ENCODE measurements around the gene GRHL1.
"Not testable (repeated sequence)": the region's sequence is repeated elsewhere in the genome, so short reads cannot be mapped to it uniquely, and the experiment has no call there.

GRHL1 gene

GRCh38 chr2:10014418-10015190, 63.1 kb downstream of the GRHL1 start:
- Mint-ChIP-seq H3K27ac (no peak overlapping the region), H3K4me3 (no peak overlapping the region), H3K36me3 (no peaks in the 10 kb centered on the region), H3K4me1 (no peaks in the 10 kb centered on the region), H3K9me3 (no peaks in the 10 kb centered on the region)
- DNase-seq (ENCODE audit: low spot score in 2 of 2) (no peak), ATAC-seq (no peak)

- H3K36me3 Mint-ChIP-seq; H3K4me1 Mint-ChIP-seq; ATAC-seq; H3K4me3 Mint-ChIP-seq; DNase-seq (ENCODE audit: low spot score in 2 of 2); H3K9me3 Mint-ChIP-seq; H3K27ac Mint-ChIP-seq: not testable (repeated sequence)
These were observed 64.0 kb downstream of the GRHL1 start for GRCh38 chr2:10015376-10015989.

GRCh38 chr2:10016001-10016801, 64.7 kb downstream of the GRHL1 start:
- ATAC-seq (peak; percentile 8), DNase-seq (ENCODE audit: low spot score in 2 of 2) (no peak)
- Mint-ChIP-seq H3K36me3 (no peaks in the 10 kb centered on the region), H3K4me1 (no peaks in the 10 kb centered on the region), H3K27ac (no peak overlapping the region), H3K4me3 (no peak overlapping the region), H3K9me3 (no peaks in the 10 kb centered on the region)

DNA sequence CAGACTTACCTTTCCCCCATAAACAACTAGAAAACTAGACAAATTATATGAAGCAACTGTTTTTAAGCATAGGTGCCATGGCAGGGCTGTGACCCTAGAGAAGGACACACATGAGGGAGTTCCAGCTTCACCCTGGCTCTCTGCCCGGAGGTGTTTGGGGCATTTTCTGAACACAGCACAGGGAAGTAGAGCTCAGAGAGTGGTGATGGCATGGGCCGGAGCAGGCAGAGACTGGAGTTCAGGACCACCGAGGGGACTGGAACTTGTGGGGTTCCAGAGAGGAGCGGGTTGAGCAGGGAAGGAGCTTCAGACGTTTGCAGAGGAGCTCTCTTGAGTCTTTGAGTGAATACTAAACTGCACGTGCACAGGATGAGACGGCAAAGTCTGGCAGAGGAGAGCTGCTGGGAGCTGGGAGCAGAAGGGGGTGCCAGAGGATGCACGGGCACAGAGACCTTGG, 65.3 kb downstream of the GRHL1 start:
- Mint-ChIP-seq H3K36me3 (no peaks in the 10 kb centered on the region), H3K9me3 (no peaks in the 10 kb centered on the region), H3K4me3 (no peak overlapping the region), H3K27ac (no peak overlapping the region), H3K4me1 (no peaks in the 10 kb centered on the region)
- ATAC-seq (no peak), DNase-seq (ENCODE audit: low spot score in 2 of 2) (no peak)

DNA sequence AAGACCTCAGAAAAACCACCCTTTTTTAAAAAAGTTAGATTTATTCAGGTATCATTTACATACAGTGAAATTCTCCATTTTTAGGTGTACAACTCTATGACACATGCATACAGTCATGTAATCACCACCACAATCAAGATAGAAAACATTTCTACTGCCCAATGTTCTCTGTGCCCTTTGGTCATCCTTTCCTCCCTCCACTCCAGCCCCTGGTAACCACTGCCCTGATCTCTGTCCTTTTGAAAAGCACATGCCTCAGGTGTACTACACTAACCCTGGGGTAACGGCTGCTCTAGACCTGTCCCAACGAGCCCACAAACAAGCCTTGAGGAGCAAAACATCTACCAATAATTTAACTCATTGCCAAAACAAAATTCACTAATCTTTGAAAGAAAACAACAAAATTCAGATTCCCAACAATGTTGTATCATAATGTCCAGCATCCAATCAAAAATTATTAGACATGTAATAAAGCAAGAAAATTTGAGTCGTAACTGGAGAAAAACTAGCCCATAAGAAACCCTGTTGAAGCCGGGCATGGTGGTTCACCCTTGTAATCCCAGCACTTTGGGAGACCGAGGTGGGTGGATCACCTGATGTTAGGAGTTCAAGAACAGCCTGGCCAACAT, 65.9 kb downstream of the GRHL1 start:
- DNase-seq (ENCODE audit: low spot score in 2 of 2) = no peak
- H3K27ac Mint-ChIP-seq = no peak overlapping the region
- H3K4me3 Mint-ChIP-seq = no peak overlapping the region
- H3K4me1 Mint-ChIP-seq = no peaks in the 10 kb centered on the region
- no peak for ATAC-seq
- H3K36me3 Mint-ChIP-seq = no peaks in the 10 kb centered on the region
- no peaks in the 10 kb centered on the region for H3K9me3 Mint-ChIP-seq

DNA sequence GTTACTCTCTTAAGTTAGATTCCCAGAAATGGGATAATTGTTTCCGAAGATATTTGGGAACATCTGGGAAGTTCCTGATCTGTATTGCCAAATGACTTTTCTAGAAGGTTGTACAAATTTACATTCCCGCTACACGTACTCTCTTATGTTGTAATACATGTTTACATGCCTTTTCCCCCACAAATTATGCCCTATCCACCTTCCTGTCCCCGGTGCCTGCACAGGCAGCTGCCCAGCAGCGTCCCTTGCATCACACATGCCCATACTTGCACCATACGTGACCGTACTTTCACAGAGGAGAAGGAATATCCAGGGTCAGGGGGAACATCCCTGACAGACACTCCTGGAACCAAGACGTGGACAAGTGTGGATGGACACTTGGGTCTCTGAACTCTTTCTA, 67.7 kb downstream of the GRHL1 start:
- Mint-ChIP-seq H3K4me3 (no peak overlapping the region), H3K4me1 (no peaks in the 10 kb centered on the region), H3K36me3 (no peaks in the 10 kb centered on the region), H3K27ac (peak overlapping the region; percentile 37), H3K9me3 (no peaks in the 10 kb centered on the region)
- ATAC-seq (no peak), DNase-seq (ENCODE audit: low spot score in 2 of 2) (no peak)

- ATAC-seq (no peak), DNase-seq (ENCODE audit: low spot score in 2 of 2) (no peak)
- H3K4me3 Mint-ChIP-seq = no peak overlapping the region
- no peaks in the 10 kb centered on the region for H3K36me3 Mint-ChIP-seq
- no peaks in the 10 kb centered on the region for H3K9me3 Mint-ChIP-seq
- H3K27ac Mint-ChIP-seq = peak overlapping the region; percentile 37
- H3K4me1 Mint-ChIP-seq = no peaks in the 10 kb centered on the region
These were observed 68.3 kb downstream of the GRHL1 start for GRCh38 chr2:10019602-10020400.

GRCh38 chr2:10022041-10022421, 70.5 kb downstream of the GRHL1 start:
- H3K36me3 Mint-ChIP-seq = no peaks in the 10 kb centered on the region
- ATAC-seq (no peak), DNase-seq (ENCODE audit: low spot score in 2 of 2) (no peak)
- no peaks in the 10 kb centered on the region for H3K4me1 Mint-ChIP-seq
- no peaks in the 10 kb centered on the region for H3K9me3 Mint-ChIP-seq
- no peak overlapping the region for H3K4me3 Mint-ChIP-seq
- no peak overlapping the region for H3K27ac Mint-ChIP-seq

GRCh38 chr2:10022445-10022844, 71.0 kb downstream of the GRHL1 start:
- Mint-ChIP-seq H3K9me3 (no peaks in the 10 kb centered on the region), H3K36me3 (no peaks in the 10 kb centered on the region), H3K27ac (no peak overlapping the region), H3K4me1 (no peaks in the 10 kb centered on the region), H3K4me3 (no peak overlapping the region)
- ATAC-seq (no peak), DNase-seq (ENCODE audit: low spot score in 2 of 2) (no peak)

- no peaks in the 10 kb centered on the region for H3K9me3 Mint-ChIP-seq
- H3K36me3 Mint-ChIP-seq = no peaks in the 10 kb centered on the region
- H3K4me3 Mint-ChIP-seq = no peak overlapping the region
- ATAC-seq = no peak
- no peaks in the 10 kb centered on the region for H3K4me1 Mint-ChIP-seq
- DNase-seq (ENCODE audit: low spot score in 2 of 2) = no peak
- no peak overlapping the region for H3K27ac Mint-ChIP-seq
These were observed 71.6 kb downstream of the GRHL1 start for GRCh38 chr2:10022966-10023662.

DNA sequence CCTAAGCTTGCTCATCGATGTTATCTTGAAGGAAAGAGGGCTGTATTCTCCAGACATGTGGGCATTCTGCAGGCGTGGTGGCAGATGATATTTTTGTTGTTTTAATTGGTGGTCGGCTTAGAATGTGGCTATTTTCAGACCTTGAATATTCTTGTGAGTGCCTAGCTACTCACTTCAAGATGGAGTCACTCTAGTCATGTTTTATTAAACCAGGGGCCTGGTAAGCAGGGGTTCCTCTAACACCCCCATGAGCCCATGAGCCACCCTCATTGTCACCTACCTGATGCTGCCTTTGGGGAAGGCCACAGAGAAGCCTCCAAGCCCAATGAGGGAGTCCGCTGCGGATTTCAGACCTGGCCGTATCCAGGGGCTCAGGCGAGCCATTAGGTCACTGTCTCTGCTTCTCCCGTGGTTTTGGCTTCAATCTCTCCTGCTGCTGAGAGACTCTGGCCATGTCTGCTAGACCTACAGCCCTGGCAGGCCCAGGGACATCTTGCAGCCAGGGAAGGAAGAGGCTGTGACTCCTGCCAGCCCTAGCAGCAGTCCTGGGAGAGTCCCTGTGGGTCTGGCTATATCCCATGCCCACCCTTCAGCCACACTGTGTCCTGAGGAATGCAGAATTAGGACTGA, 75.6 kb downstream of the GRHL1 start:
- Mint-ChIP-seq H3K4me3 (no peak overlapping the region), H3K9me3 (no peaks in the 10 kb centered on the region), H3K4me1 (peaks cover 22% of the 10 kb centered on the region), H3K36me3 (no peaks in the 10 kb centered on the region), H3K27ac (no peak overlapping the region)
- DNase-seq (ENCODE audit: low spot score in 2 of 2) (no peak), ATAC-seq (no peak)

GRCh38 chr2:10027660-10028330, 76.3 kb downstream of the GRHL1 start:
- H3K27ac Mint-ChIP-seq = no peak overlapping the region
- ATAC-seq (no peak), DNase-seq (ENCODE audit: low spot score in 2 of 2) (no peak)
- no peaks in the 10 kb centered on the region for H3K9me3 Mint-ChIP-seq
- H3K4me1 Mint-ChIP-seq = peaks cover 22% of the 10 kb centered on the region
- no peaks in the 10 kb centered on the region for H3K36me3 Mint-ChIP-seq
- no peak overlapping the region for H3K4me3 Mint-ChIP-seq

- Mint-ChIP-seq H3K4me3 (peak overlapping the region; percentile 74), H3K9me3 (no peaks in the 10 kb centered on the region), H3K4me1 (peaks cover 22% of the 10 kb centered on the region), H3K36me3 (no peaks in the 10 kb centered on the region), H3K27ac (peak overlapping the region; percentile 93)
- DNase-seq (ENCODE audit: low spot score in 2 of 2) (no peak), ATAC-seq (no peak)
These were observed 77.0 kb downstream of the GRHL1 start for GRCh38 chr2:10028407-10028987.

Data from stimulated activated effector memory CD8-positive, alpha-beta T cell treated with anti-CD3 and anti-CD28 coated beads, Interleukin-12 subunit alpha, Interleukin-12 subunit beta, amount 100 ng/mL, for 72 hours (primary cell).